Gastroesophageal sphincter (tissue), 3 donors: ENCODE data around the gene UVSSA.

Experiments
- CTCF ChIP-seq, 4 experiments: fragments of 200-600 bp in 2 of 4; fragments of 450-650 bp in 2 of 4; sonication (generic) in 1 of 4; IDR thresholded peaks; one replicate each; pipeline ENCODE4 v1.5.1; 2017 to 2019; ENCODE audit warnings: antibody characterized with exemption in 4 of 4, mild to moderate bottlenecking in 2 of 4, moderate library complexity in 2 of 4
- EP300 ChIP-seq: sonication (generic); formaldehyde crosslinking; IDR thresholded peaks from one replicate; pipeline ENCODE4 v1.6.1; 2017; ENCODE audit warnings: antibody characterized with exemption, mild to moderate bottlenecking
- POLR2A ChIP-seq, 2 donors: fragments of 450-650 bp; IDR thresholded peaks; one replicate each; pipeline ENCODE4 v1.6.1; 2017; ENCODE audit warnings: antibody characterized with exemption in 2 of 2, mild to moderate bottlenecking in 2 of 2, moderate library complexity in 1 of 2
- POLR2AphosphoS5 ChIP-seq: sonication (generic); formaldehyde crosslinking; IDR thresholded peaks from one replicate; pipeline ENCODE4 v1.6.1; 2017; ENCODE audit warnings: antibody characterized with exemption

GRCh38 chr4:1379801-1380331 lies 32.9 kb downstream of the UVSSA start:
- TF ChIP-seq CTCF (IDR thresholded peaks at IDR 0.05), result no peak
- TF ChIP-seq POLR2AphosphoS5, result no peak
- no peak for TF ChIP-seq POLR2A (IDR thresholded peaks at IDR 0.05)
- no peak for TF ChIP-seq EP300
